BE2C (cell line): ENCODE measurements around the gene ALG9. TPM values are rescaled to one million over a fixed set of nuclear protein-coding genes. Genes with fewer than 3 reads are reported as not detected.

Source experiments
- DNase-seq: peaks from one replicate; pipeline ENCODE4 v3.0.0-alpha.2; 2020
- H3K27me3 ChIP-seq: fragments of 250-450 bp; sonication (Bioruptor Pico); 2 replicates; pipeline ENCODE4 v1.5.1; 2020; ENCODE audit warnings: mild to moderate bottlenecking
- H3K36me3 ChIP-seq: fragments of 250-450 bp; sonication (Bioruptor Pico); 2 replicates; pipeline ENCODE4 v1.5.1; 2020; ENCODE audit warnings: mild to moderate bottlenecking
- H3K4me1 ChIP-seq: fragments of 250-450 bp; sonication (Bioruptor Pico); 2 replicates; pipeline ENCODE4 v1.5.1; 2020
- H3K4me3 ChIP-seq: 2 replicates; pipeline ENCODE4 v1.5.1; 2011; ENCODE audit warnings: low read depth, low read length
- H3K9me3 ChIP-seq: fragments of 250-450 bp; sonication (Bioruptor Pico); 2 replicates; pipeline ENCODE4 v1.5.1; 2020
- CTCF ChIP-seq: IDR thresholded peaks from 2 replicates; pipeline ENCODE4 v1.5.1; 2012; ENCODE audit warnings: mild to moderate bottlenecking, low read depth, low read length
- polyA plus RNA-seq: library from polyadenylated mRNA; unstranded; fragments of >200 nt; gene quantifications from one replicate; pipeline ENCODE4 v1.2.1, GENCODE V29; 2012; ENCODE audit warnings: low read depth, missing spikeins; ENCODE audit not compliant: insufficient read length, insufficient read depth

Gene ALG9, protein sequence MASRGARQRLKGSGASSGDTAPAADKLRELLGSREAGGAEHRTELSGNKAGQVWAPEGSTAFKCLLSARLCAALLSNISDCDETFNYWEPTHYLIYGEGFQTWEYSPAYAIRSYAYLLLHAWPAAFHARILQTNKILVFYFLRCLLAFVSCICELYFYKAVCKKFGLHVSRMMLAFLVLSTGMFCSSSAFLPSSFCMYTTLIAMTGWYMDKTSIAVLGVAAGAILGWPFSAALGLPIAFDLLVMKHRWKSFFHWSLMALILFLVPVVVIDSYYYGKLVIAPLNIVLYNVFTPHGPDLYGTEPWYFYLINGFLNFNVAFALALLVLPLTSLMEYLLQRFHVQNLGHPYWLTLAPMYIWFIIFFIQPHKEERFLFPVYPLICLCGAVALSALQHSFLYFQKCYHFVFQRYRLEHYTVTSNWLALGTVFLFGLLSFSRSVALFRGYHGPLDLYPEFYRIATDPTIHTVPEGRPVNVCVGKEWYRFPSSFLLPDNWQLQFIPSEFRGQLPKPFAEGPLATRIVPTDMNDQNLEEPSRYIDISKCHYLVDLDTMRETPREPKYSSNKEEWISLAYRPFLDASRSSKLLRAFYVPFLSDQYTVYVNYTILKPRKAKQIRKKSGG
- 29.1 TPM for polyA plus RNA-seq

DNA sequence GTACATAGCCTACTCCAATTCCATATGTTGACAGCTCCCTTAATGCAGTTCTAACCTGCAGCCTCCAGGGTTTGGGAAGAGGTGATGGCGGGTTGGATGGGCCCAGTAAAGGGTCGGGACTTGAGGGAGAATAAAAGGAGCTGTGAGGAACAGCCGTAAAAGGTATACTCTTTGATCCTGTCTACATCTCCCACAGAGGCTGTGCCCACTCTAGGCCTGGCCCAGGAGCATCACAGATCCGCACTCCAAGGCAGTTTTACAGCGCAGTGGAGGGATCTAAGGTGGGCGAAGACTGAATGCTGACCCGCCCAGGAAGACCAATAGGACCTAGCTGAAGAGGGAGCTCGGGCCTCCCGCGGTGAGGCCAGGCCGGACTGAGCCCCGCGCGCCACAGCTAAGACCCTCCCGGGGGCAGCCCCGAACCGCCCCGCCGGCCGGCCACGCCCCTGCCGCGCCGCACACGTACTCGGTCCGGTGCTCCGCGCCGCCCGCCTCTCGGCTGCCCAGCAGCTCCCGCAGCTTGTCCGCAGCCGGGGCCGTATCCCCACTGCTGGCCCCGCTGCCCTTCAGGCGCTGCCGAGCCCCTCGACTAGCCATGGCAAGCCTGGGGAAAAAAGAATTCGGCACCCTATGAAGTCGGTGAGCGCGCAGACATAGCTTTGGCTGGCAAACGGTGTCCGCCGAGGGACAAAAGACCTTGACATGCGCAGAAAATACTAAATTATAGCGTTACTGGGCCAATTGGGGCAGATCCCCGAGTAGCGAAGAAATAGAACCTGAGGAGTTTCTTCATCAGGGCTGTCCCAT is at the start of gene ALG9:
TSS of gene ALG9 (minus strand) at position 696 of the 807 bp plus-strand sequence. CDS start at position 597, 99 bp downstream.
- peak; percentile 34 for TF ChIP-seq CTCF
- H3K9me3 ChIP-seq: no peaks in the 10 kb centered on the region
- peak; percentile 83 for DNase-seq

DNA sequence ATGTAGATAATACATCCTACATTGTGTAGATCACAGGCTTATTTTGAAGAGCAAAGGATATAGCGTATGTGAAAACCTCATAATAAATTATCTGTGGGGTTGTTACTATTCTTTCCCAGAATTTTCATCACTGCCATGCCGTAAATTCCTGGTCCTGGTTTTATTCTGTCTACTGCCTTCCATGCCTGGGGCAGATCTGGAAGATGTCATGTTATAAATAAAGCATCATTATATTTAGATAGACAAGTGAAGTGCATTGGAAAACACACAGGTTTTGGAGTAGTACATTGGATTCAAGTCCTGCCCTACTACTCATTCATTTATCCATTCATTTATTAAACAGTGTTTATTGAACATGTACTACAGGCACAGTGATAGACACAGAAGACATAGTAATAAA is 49.5 kb upstream of the ALG9 start:
- no peak for DNase-seq
- H3K27me3 ChIP-seq: no peaks in the 10 kb centered on the region
- H3K36me3 ChIP-seq: no peaks in the 10 kb centered on the region
- no peak overlapping the region for H3K4me3 ChIP-seq
- no peak for TF ChIP-seq CTCF
- H3K9me3 ChIP-seq: no peaks in the 10 kb centered on the region
- H3K4me1 ChIP-seq: no peaks in the 10 kb centered on the region

More for the DNA sequence above, at the start of gene ALG9:
- H3K4me3 ChIP-seq: peak within 1 kb of the TSS; percentile 82
- H3K27me3 ChIP-seq: no peaks in the 10 kb centered on the region
- H3K4me1 ChIP-seq: no peaks in the 10 kb centered on the region
- peaks cover 10% of the 10 kb centered on the region for H3K36me3 ChIP-seq

GRCh38 chr11:111918390-111919256 is 47.2 kb upstream of the ALG9 start, which contains the start of gene C11orf52:
Gene C11orf52, plus strand, starts transcription at chr11:111918913. Its CDS starts 60 bp downstream, at chr11:111918973.
- Histone ChIP-seq H3K4me3 (no peak within 1 kb of the TSS), H3K36me3 (no peaks in the 10 kb centered on the region), H3K9me3 (no peaks in the 10 kb centered on the region), H3K4me1 (no peaks in the 10 kb centered on the region), H3K27me3 (no peaks in the 10 kb centered on the region)
- DNase-seq: no peak
- TF ChIP-seq CTCF: no peak

DNA sequence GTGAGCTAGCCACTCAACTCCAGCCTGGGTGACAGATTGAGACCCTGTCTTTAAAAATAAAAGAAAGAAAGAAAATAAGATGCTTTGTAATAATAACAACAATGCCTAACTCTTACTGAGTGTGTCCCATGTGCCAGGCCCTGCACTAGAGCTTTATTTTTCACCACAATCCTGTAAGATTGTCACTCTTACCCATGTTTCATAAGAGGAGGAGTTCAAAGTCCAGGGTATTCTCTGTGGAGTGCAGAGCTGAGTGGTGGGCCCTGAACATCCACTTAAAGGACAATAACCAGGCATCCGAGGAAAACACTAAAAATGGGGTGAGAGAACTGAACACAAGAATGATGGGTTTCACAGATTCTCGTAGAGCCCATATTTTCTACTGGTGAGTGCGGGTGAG is 46.4 kb upstream of the ALG9 start:
- DNase-seq: no peak
- Histone ChIP-seq H3K4me3 (no peak overlapping the region), H3K36me3 (no peaks in the 10 kb centered on the region), H3K9me3 (no peaks in the 10 kb centered on the region), H3K27me3 (no peaks in the 10 kb centered on the region), H3K4me1 (no peaks in the 10 kb centered on the region)
- TF ChIP-seq CTCF: no peak

DNA sequence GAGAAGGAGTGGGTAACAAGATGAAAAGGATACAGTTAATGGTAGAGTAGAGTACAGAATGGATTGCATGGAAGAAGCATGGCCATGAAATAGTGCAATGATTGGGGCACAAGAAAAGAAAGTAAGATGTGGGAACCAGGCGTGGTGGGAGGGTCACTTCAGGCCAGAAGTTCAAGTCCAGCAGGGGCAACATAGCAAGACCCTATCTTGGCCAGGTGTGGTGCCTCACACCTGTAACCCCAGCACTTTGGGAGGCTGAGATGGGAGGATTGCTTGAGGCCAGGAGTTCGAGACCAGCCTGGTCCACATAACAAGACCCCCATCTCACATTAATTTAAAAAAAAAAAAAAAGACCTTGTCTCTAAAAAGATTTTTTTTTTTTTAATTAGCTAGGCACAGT is 45.9 kb upstream of the ALG9 start:
- Histone ChIP-seq H3K36me3 (no peaks in the 10 kb centered on the region), H3K4me3 (no peak overlapping the region), H3K27me3 (no peaks in the 10 kb centered on the region), H3K9me3 (no peaks in the 10 kb centered on the region), H3K4me1 (no peaks in the 10 kb centered on the region)
- no peak for DNase-seq
- no peak for TF ChIP-seq CTCF
